Stimulated activated CD4-positive, alpha-beta T cell treated with anti-CD3 and anti-CD28 coated beads, Interleukin-1b, Interleukin-23, amount 100 ng/mL, for 48 hours (primary cell): ENCODE data around the gene HARS1.
"Not testable (repeated sequence)": the region's sequence is repeated elsewhere in the genome, so short reads cannot be mapped to it uniquely, and the experiment has no call there.

Experiments used
- DNase-seq: peaks from one replicate; pipeline ENCODE4 v3.0.0-alpha.2; 2020

Gene HARS1

GRCh38 chr5:140632366-140633020 is 58.7 kb downstream of the HARS1 start:
- peak; percentile 47 for DNase-seq

GRCh38 chr5:140631831-140632365 is 59.3 kb downstream of the HARS1 start:
- peak; percentile 26 for DNase-seq

- DNase-seq: no peak
Measured at GRCh38 chr5:140631036-140631417, 60.1 kb downstream of the HARS1 start.

- DNase-seq: no peak
Measured at GRCh38 chr5:140630292-140631035, 60.7 kb downstream of the HARS1 start.

- DNase-seq: no peak
Measured at GRCh38 chr5:140628711-140629110, 62.5 kb downstream of the HARS1 start.

GRCh38 chr5:140627972-140628371 is 63.2 kb downstream of the HARS1 start:
- DNase-seq: no peak

- not testable (repeated sequence) for DNase-seq
Measured at GRCh38 chr5:140624886-140625285, 66.3 kb downstream of the HARS1 start.
